Kidney epithelial cell (primary cell): ENCODE results near the gene VDAC2. TPM values are rescaled to one million over a fixed set of nuclear protein-coding genes. Genes with fewer than 3 reads are reported as not detected.
A peak's percentile ranks its signal among the peaks of the same experiment; 100 is the strongest.
"Not testable (repeated sequence)": the region's sequence is repeated elsewhere in the genome, so short reads cannot be mapped to it uniquely, and the experiment has no call there.

Experiments
- DNase-seq: peaks from one replicate; pipeline ENCODE4 v3.0.0-alpha.2; 2010; ENCODE audit warnings: low read depth
- H3K27me3 ChIP-seq: 2 replicates; pipeline ENCODE4 v1.6.0; 2011; ENCODE audit warnings: low read length; ENCODE audit not compliant: control insufficient read depth, insufficient read depth
- H3K36me3 ChIP-seq: 2 replicates; pipeline ENCODE4 v1.5.1; 2011; ENCODE audit warnings: low read length; ENCODE audit not compliant: control insufficient read depth, insufficient read depth
- H3K4me3 ChIP-seq: 2 replicates; pipeline ENCODE4 v1.5.1; 2011; ENCODE audit warnings: low read depth, mild to moderate bottlenecking, control low read depth, low read length
- total RNA-seq: library from RNA; depleted of rRNA; stranded (reverse); fragments of >200 nt; gene quantifications from 2 replicates; pipeline ENCODE4 v1.2.3, GENCODE V29; 2015
- TF ChIP-seq, protein P1 (sequence below): IDR thresholded peaks from 2 replicates; pipeline ENCODE4 v1.5.1; 2011; ENCODE audit warnings: mild to moderate bottlenecking, moderate library complexity, low read length, control low read depth, inconsistent platforms; ENCODE audit not compliant: insufficient read depth, poor library complexity, severe bottlenecking

VDAC2 gene
- total RNA-seq, 1 donor from 2014 or later, result 251 TPM

- peak overlapping the region; percentile 94 for H3K4me3 ChIP-seq
- no peaks in the 10 kb centered on the region for H3K36me3 ChIP-seq
- no peak for DNase-seq
- TF ChIP-seq, protein P1, sequence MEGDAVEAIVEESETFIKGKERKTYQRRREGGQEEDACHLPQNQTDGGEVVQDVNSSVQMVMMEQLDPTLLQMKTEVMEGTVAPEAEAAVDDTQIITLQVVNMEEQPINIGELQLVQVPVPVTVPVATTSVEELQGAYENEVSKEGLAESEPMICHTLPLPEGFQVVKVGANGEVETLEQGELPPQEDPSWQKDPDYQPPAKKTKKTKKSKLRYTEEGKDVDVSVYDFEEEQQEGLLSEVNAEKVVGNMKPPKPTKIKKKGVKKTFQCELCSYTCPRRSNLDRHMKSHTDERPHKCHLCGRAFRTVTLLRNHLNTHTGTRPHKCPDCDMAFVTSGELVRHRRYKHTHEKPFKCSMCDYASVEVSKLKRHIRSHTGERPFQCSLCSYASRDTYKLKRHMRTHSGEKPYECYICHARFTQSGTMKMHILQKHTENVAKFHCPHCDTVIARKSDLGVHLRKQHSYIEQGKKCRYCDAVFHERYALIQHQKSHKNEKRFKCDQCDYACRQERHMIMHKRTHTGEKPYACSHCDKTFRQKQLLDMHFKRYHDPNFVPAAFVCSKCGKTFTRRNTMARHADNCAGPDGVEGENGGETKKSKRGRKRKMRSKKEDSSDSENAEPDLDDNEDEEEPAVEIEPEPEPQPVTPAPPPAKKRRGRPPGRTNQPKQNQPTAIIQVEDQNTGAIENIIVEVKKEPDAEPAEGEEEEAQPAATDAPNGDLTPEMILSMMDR, result no peak
- no peaks in the 10 kb centered on the region for H3K27me3 ChIP-seq
Measured at GRCh38 chr10:75209086-75209920, 1.3 kb upstream of the VDAC2 start.

DNA sequence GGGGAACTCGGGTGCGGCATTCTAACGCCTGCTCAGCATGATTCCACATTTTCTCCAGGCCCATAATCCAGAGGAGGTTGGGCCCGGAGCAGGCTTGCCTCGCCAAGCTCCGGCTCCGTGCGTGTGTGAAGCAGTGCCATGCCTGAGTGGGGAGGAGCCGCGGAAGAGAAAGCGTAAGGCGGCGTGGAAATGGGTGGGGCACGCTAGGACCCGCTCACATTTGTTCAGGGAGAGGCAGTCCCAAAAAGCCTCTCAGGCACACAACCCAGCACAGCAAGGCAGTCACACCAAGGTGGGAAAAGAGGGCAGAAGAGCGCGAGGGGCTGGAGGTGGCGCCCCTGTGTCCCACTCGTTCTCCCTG is 695 bp upstream of the VDAC2 start:
- DNase-seq, result no peak
- H3K36me3 ChIP-seq, result no peaks in the 10 kb centered on the region
- TF ChIP-seq, protein P1, result no peak
- H3K4me3 ChIP-seq, result peak overlapping the region; percentile 94
- H3K27me3 ChIP-seq, result no peaks in the 10 kb centered on the region

GRCh38 chr10:75211007-75211691 is 553 bp downstream of the VDAC2 start:
- Histone ChIP-seq H3K4me3 (peak overlapping the region; percentile 94), H3K27me3 (no peaks in the 10 kb centered on the region), H3K36me3 (no peaks in the 10 kb centered on the region)
- no peak for DNase-seq
- TF ChIP-seq, protein P1, result no peak

- TF ChIP-seq, protein P1, result no peak
- no peak for DNase-seq
- Histone ChIP-seq H3K27me3 (no peaks in the 10 kb centered on the region), H3K36me3 (no peaks in the 10 kb centered on the region), H3K4me3 (peak overlapping the region; percentile 94)
Measured at GRCh38 chr10:75212343-75212742, 1.7 kb downstream of the VDAC2 start.

GRCh38 chr10:75220274-75220673 is 9.7 kb downstream of the VDAC2 start:
- H3K27me3 ChIP-seq, result no peaks in the 10 kb centered on the region
- H3K4me3 ChIP-seq, result no peak overlapping the region
- H3K36me3 ChIP-seq, result no peaks in the 10 kb centered on the region
- DNase-seq, result no peak
- TF ChIP-seq, protein P1, result no peak

GRCh38 chr10:75221492-75221891 is 10.9 kb downstream of the VDAC2 start:
- DNase-seq, H3K36me3 ChIP-seq, H3K4me3 ChIP-seq, H3K27me3 ChIP-seq: not testable (repeated sequence)
